ENCODE measurements around the gene SBF2.

GRCh38 chr11:9905960-9906791 is 387.8 kb downstream of the SBF2 start:
- TF ChIP-seq CTCF (IDR thresholded peaks at IDR 0.05; ENCODE audit: low read depth, low read length, poor library complexity, severe bottlenecking) (no peak), EZH2phosphoT487 (IDR thresholded peaks at IDR 0.05; ENCODE audit: borderline replicate concordance, low read length) (no peak)
